Rectal smooth muscle tissue (tissue), 1 donor: ENCODE measurements around the gene CAMKK2.
"Not testable (repeated sequence)": the region's sequence is repeated elsewhere in the genome, so short reads cannot be mapped to it uniquely, and the experiment has no call there.

Experiments
- H3K27ac ChIP-seq: one replicate; pipeline ENCODE4 v1.7.0; 2013; ENCODE audit warnings: low read depth, low read length, inconsistent platforms
- H3K27me3 ChIP-seq: one replicate; pipeline ENCODE4 v1.7.0; 2013; ENCODE audit warnings: low read length; ENCODE audit not compliant: control insufficient read depth, insufficient read depth
- H3K36me3 ChIP-seq: one replicate; pipeline ENCODE4 v1.7.0; 2013; ENCODE audit warnings: low read length; ENCODE audit not compliant: control insufficient read depth, insufficient read depth
- H3K4me1 ChIP-seq: one replicate; pipeline ENCODE4 v1.7.0; 2013; ENCODE audit warnings: low read length; ENCODE audit not compliant: control insufficient read depth, insufficient read depth
- H3K4me3 ChIP-seq: one replicate; pipeline ENCODE4 v1.7.0; 2013; ENCODE audit warnings: low read length
- H3K9ac ChIP-seq: one replicate; pipeline ENCODE4 v1.7.0; 2013; ENCODE audit warnings: low read length

CAMKK2 gene

GRCh38 chr12:121237415-121237814 lies 59.1 kb downstream of the CAMKK2 start:
- Histone ChIP-seq H3K4me3 (no peak overlapping the region), H3K27ac (peak overlapping the region; percentile 32), H3K36me3 (peaks cover 11% of the 10 kb centered on the region), H3K27me3 (no peaks in the 10 kb centered on the region), H3K9ac (no peak overlapping the region), H3K4me1 (peaks cover 20% of the 10 kb centered on the region)

GRCh38 chr12:121236776-121237175 lies 59.7 kb downstream of the CAMKK2 start:
- Histone ChIP-seq H3K36me3 (peaks cover 15% of the 10 kb centered on the region), H3K27ac (no peak overlapping the region)

GRCh38 chr12:121233628-121234020 lies 62.9 kb downstream of the CAMKK2 start:
- H3K4me3 ChIP-seq = no peak overlapping the region
- H3K36me3 ChIP-seq = peaks cover 19% of the 10 kb centered on the region
- no peak overlapping the region for H3K9ac ChIP-seq
- H3K27me3 ChIP-seq = no peaks in the 10 kb centered on the region
- H3K27ac ChIP-seq = no peak overlapping the region
- H3K4me1 ChIP-seq = peaks cover 2% of the 10 kb centered on the region

More at GRCh38 chr12:121236776-121237175, 59.7 kb downstream of the CAMKK2 start:
- Histone ChIP-seq H3K4me1 (peaks cover 20% of the 10 kb centered on the region), H3K4me3 (no peak overlapping the region), H3K27me3 (no peaks in the 10 kb centered on the region), H3K9ac (no peak overlapping the region)

GRCh38 chr12:121232977-121233627 lies 63.4 kb downstream of the CAMKK2 start:
- Histone ChIP-seq H3K36me3 (peaks cover 22% of the 10 kb centered on the region), H3K27ac (no peak overlapping the region), H3K27me3 (no peaks in the 10 kb centered on the region), H3K9ac (no peak overlapping the region), H3K4me3 (no peak overlapping the region), H3K4me1 (peaks cover 2% of the 10 kb centered on the region)

GRCh38 chr12:121232163-121232562 lies 64.3 kb downstream of the CAMKK2 start:
- Histone ChIP-seq H3K36me3 (peaks cover 22% of the 10 kb centered on the region), H3K4me3 (no peak overlapping the region), H3K27me3 (no peaks in the 10 kb centered on the region), H3K4me1 (no peaks in the 10 kb centered on the region), H3K27ac (no peak overlapping the region), H3K9ac (no peak overlapping the region)

- H3K36me3 ChIP-seq = peaks cover 18% of the 10 kb centered on the region
- H3K9ac ChIP-seq = no peak overlapping the region
- no peak overlapping the region for H3K4me3 ChIP-seq
- no peaks in the 10 kb centered on the region for H3K4me1 ChIP-seq
- H3K27ac ChIP-seq = no peak overlapping the region
- H3K27me3 ChIP-seq = no peaks in the 10 kb centered on the region
Measured at GRCh38 chr12:121230538-121230907, 66.0 kb downstream of the CAMKK2 start.

GRCh38 chr12:121229826-121230537 lies 66.5 kb downstream of the CAMKK2 start:
- H3K27ac ChIP-seq, H3K4me3 ChIP-seq, H3K4me1 ChIP-seq, H3K27me3 ChIP-seq, H3K9ac ChIP-seq: not testable (repeated sequence)
- H3K36me3 ChIP-seq = peaks cover 18% of the 10 kb centered on the region

GRCh38 chr12:121228919-121229665 lies 67.4 kb downstream of the CAMKK2 start:
- Histone ChIP-seq H3K27me3 (no peaks in the 10 kb centered on the region), H3K4me1 (no peaks in the 10 kb centered on the region), H3K27ac (no peak overlapping the region), H3K9ac (no peak overlapping the region), H3K36me3 (peaks cover 18% of the 10 kb centered on the region), H3K4me3 (no peak overlapping the region)

- Histone ChIP-seq H3K9ac (no peak overlapping the region), H3K27ac (no peak overlapping the region), H3K4me3 (no peak overlapping the region)
Measured at GRCh38 chr12:121227294-121227693, 69.2 kb downstream of the CAMKK2 start.

GRCh38 chr12:121226871-121227270 lies 69.6 kb downstream of the CAMKK2 start:
- not testable (repeated sequence) for H3K9ac ChIP-seq, H3K27ac ChIP-seq, H3K4me1 ChIP-seq, H3K4me3 ChIP-seq, H3K27me3 ChIP-seq, H3K36me3 ChIP-seq

More at GRCh38 chr12:121227294-121227693, 69.2 kb downstream of the CAMKK2 start:
- H3K4me1 ChIP-seq = no peaks in the 10 kb centered on the region
- no peaks in the 10 kb centered on the region for H3K27me3 ChIP-seq
- peaks cover 10% of the 10 kb centered on the region for H3K36me3 ChIP-seq

GRCh38 chr12:121226399-121226798 lies 70.1 kb downstream of the CAMKK2 start:
- no peak overlapping the region for H3K9ac ChIP-seq

GRCh38 chr12:121224591-121224990 lies 71.9 kb downstream of the CAMKK2 start:
- H3K4me3 ChIP-seq = no peak overlapping the region
- H3K27me3 ChIP-seq = no peaks in the 10 kb centered on the region
- H3K36me3 ChIP-seq = peaks cover 6% of the 10 kb centered on the region
- H3K4me1 ChIP-seq = no peaks in the 10 kb centered on the region
- H3K9ac ChIP-seq = no peak overlapping the region
- no peak overlapping the region for H3K27ac ChIP-seq

More at GRCh38 chr12:121226399-121226798, 70.1 kb downstream of the CAMKK2 start:
- Histone ChIP-seq H3K36me3 (peaks cover 6% of the 10 kb centered on the region), H3K4me1 (no peaks in the 10 kb centered on the region), H3K27ac (no peak overlapping the region), H3K27me3 (no peaks in the 10 kb centered on the region), H3K4me3 (no peak overlapping the region)
